Measurements from ENCODE around the gene SLC35A5. TPM values are rescaled to one million over a fixed set of nuclear protein-coding genes. Genes with fewer than 3 reads are reported as not detected.

SLC35A5 gene
- total and polyA plus RNA-seq, 2 donors (not counting 1 experiment from before 2014, with no cell fraction given): 35.3 to 70.4 TPM

- TF ChIP-seq EZH2 (IDR thresholded peaks at IDR 0.05; ENCODE audit: low read length, missing control alignments): no peak
- no peak for TF ChIP-seq CTCF (conservative IDR thresholded peaks at IDR 0.05 in 1 of 2, IDR thresholded peaks at IDR 0.05 in 1 of 2; ENCODE audit: low read depth in 1 of 2, low read length in 2 of 2)
- peaks cover 28% of the 10 kb centered on the region for H3K4me1 ChIP-seq (ENCODE audit: control insufficient read depth, extremely low read depth, insufficient read depth, low read length)
- H2AFZ ChIP-seq (ENCODE audit: low read length): no peak overlapping the region
- peaks cover 9% of the 10 kb centered on the region for H3K36me3 ChIP-seq (ENCODE audit: control insufficient read depth, insufficient read depth, low read length)
- peak overlapping the region; percentile 98 for H3K4me2 ChIP-seq (ENCODE audit: extremely low read depth, insufficient read depth, low read length)
- DNase-seq (ENCODE audit: low read depth in 2 of 2): no peak
- H3K9ac ChIP-seq (ENCODE audit: insufficient read depth, low read length): peak overlapping the region; percentile 14
- H3K4me3 ChIP-seq (replicated peaks in 1 of 4; ENCODE audit: control extremely low read depth in 1 of 4, insufficient read depth in 1 of 4, low read depth in 3 of 4, low read length in 4 of 4): peak overlapping the region; percentile 38 to 77 (median 56)
- H3K9me3 ChIP-seq (ENCODE audit: control insufficient read depth, insufficient read depth, low read depth, low read length): no peaks in the 10 kb centered on the region
- peaks cover 90% of the 10 kb centered on the region for H3K79me2 ChIP-seq (ENCODE audit: control insufficient read depth, insufficient read depth, low read length)
- no peaks in the 10 kb centered on the region for H3K27me3 ChIP-seq (ENCODE audit: control insufficient read depth, insufficient read depth, low read length)
- peak overlapping the region; percentile 97 for H3K27ac ChIP-seq (ENCODE audit: insufficient read depth, low read length)
- no peaks in the 10 kb centered on the region for H4K20me1 ChIP-seq (ENCODE audit: control insufficient read depth, extremely low read depth, insufficient read depth, low read length)
These were observed 73.1 kb downstream of the SLC35A5 start for GRCh38 chr3:112634786-112635541.

Other genes with a start within 250 kb of the SLC35A5 start
- gene CD200, start 228.9 kb upstream of the SLC35A5 start, total RNA-seq: 0.17 and 0.26 TPM in 2 replicates
- gene CD200, start 228.9 kb upstream of the SLC35A5 start, polyA plus RNA-seq: 0.22 and 2.5 TPM in 2 replicates
- under 0.01 TPM in 1 of 2 replicates, not detected in the other for gene BTLA, start 62.6 kb upstream of the SLC35A5 start, total RNA-seq
- gene BTLA, start 62.6 kb upstream of the SLC35A5 start, polyA plus RNA-seq: not detected in 2 replicates
- gene ATG3, start 83 bp upstream of the SLC35A5 start, total RNA-seq: 92.2 and 95.8 TPM in 2 replicates
- gene ATG3, start 83 bp upstream of the SLC35A5 start, polyA plus RNA-seq: 65.2 and 68.4 TPM in 2 replicates
- 153 and 366 TPM in 2 replicates for gene CCDC80, start 79.1 kb downstream of the SLC35A5 start, total RNA-seq
- 131 and 526 TPM in 2 replicates for gene CCDC80, start 79.1 kb downstream of the SLC35A5 start, polyA plus RNA-seq

Data from fibroblast of lung (primary cell).